NCI-H1417 (cell line): ENCODE measurements around the gene DTNB.
A peak's percentile ranks its signal among the peaks of the same experiment; 100 is the strongest.

Experiments used
- DNase-seq, 3 experiments: peaks; one replicate each; lab custom pipeline; 2025; lab: John Stamatoyannopoulos, UW

DTNB gene

DNA sequence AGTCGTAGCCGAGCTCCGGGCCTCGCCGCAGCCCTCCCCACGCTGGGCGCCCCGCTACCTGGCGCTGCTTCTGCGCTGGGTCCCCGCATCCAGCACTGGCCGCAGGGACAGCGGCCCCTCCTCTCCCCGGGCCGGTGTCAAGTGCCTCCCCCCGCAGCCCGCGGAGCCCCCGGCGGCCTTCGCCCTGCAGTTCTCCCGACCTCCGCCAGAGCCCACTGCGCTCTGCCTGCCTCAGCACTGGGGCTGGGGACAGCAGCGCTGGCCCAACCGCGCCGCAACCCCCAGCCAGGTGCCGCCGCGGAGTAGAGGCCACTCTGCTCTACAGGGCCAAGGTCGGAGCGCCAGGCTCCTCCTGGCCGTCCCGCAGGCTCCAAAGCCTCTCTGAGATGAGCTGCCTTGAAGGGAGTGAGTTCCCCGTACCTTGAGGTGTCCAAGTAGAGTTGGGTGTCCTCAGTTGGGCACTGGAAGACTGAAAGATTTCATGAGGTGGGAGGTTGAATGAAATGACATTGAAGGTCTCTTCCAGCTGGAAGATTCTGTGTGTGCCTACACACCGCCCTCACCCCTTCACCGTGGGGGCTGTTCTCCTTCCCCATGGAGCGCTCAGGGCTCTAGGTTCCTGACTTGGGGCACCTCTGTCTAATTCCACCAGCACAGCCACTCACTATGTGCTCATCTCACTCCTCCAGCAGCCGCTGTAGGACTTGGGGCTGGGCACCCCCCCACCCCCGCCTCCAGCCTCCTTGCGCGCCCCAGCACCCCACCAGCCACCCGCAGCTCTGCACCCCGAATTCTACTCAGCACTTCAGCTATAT, 330.8 kb downstream of the DTNB start:
- DNase-seq = peak; percentile 77 to 93 (median 92)

DNA sequence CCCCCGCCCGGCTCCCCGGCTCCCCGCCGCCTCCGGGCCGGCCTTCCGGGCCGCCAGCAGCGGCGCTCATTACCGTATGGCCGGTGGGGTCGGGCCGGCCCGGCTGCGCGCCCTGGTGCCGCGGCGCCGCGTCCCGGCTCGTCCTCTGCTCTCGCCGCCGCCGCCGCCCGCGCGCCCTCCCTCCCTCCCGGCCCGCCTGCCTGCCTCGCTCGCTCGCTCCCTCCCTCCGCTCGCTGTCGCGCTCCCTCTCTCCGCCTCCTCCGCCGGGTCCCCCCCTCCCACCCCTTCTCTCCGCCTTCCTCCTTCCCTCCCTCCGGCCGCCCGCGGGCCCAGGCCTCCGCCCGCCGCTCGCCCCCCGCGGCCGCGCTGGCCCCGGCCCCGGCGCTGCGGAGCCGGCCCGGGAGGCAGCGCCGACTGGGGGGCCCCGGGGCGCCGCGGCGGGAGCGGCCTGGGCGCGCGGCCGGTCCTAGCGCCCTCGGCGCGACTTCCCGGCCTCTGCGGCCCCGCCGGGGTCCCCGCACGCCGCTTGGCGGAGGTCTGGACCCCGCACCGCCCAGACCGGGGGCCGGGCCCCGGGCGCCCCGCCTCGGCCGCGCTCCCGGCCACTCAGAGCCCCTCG, 331.5 kb downstream of the DTNB start, which contains the start of gene DNMT3A:
Gene DNMT3A (minus strand): TSS at position 173 of the 619 bp plus-strand sequence. CDS start 27,941 bp downstream, outside the sequence.
- DNase-seq = peak; percentile 60 to 87 (median 79)

- peak; percentile 53 to 71 (median 66) for DNase-seq
These were observed 332.2 kb downstream of the DTNB start for GRCh38 chr2:25341011-25341727.

GRCh38 chr2:25340181-25340921, 333.0 kb downstream of the DTNB start:
- DNase-seq = peak; percentile 57 to 87 (median 86)

DNA sequence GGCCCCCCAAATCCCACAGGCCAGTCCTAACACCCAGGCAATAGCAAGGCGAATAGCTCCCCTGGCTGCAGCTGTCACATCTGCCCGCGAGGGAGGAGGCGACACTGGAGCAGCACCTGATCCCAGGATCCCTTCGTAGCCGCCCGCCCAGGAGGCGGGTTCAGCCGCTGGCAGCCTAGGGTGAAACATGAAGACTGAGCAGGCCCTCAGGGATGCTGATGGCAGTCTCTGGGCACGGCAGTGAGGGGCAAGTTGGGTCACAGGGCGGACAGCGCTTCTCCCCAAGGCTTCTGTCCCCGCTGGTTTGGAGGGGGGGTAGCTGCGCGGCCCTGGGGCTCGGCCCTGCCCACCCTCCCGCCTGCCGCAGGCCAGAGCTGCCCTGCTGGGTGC, 333.6 kb downstream of the DTNB start:
- peak; percentile 73 to 87 (median 86) for DNase-seq

DNA sequence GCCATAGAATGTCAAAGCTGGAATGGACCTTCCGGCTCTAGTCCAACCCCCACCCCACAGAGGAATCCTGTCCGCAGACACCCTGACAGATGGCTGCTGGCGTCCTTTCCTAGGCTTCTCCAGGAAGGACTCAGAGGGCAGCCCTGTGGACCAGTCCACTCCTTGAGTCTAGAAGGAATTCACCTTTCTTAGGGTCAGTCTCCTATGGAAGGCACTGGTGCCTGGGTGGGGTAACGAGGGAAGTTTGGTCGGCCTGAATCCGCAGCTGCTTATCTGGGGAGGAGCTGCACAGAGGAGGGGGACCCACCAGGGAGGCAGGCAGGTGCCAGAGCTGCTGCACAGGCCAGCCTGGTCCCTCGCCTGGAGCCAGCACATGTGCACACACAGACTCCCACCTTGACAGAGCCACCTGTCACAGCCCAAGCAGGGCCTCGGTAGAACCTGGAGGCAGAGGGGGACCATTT, 334.1 kb downstream of the DTNB start:
- peak in 2 of 3 experiments; percentile 43 to 63 for DNase-seq

DNA sequence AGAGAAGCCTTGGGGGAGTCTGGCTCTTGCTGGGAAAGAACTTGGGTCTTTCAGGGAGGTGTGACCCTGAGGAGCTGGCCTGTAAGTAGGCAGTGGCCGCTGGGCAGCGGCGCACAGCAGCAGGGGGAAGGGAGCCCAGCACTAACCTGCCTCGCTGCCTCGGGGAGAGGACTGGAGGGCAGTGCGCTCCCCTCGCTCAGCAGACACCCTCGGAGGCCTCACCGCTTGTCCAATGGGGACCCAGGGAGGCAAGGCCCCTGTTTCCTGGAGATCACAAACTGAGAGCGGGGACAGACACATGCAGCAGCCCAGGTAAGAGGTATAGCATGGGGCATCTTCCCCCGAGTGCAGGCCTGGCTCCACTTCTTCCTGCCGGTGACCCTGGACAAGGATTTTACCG, 335.0 kb downstream of the DTNB start:
- DNase-seq = no peak

GRCh38 chr2:25337891-25338290, 335.5 kb downstream of the DTNB start:
- DNase-seq = no peak

- DNase-seq = no peak
These were observed 336.1 kb downstream of the DTNB start for GRCh38 chr2:25337276-25337675.

- DNase-seq = peak in 1 of 3 experiments; percentile 53
These were observed 337.0 kb downstream of the DTNB start for GRCh38 chr2:25336383-25336841.

DNA sequence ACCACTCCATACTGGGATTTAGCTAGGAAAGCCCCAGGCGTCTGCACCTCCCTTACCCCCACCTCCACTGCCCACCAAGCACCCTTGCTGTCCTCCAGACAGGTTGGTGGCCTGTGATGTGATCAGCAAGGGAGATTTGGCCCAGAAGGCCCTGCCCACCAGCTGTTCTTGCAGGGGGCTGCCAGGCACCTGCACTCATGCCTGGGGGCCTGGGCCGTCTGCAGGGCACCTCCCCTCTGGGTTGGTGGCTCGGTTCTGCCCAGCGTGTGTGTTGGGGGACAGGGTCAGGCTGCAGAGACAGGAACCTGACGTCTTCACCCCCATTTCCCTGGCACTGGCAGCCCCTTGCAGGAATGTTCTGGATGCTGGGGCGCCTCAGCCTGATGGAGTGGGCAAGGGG, 337.4 kb downstream of the DTNB start:
- no peak for DNase-seq

DNA sequence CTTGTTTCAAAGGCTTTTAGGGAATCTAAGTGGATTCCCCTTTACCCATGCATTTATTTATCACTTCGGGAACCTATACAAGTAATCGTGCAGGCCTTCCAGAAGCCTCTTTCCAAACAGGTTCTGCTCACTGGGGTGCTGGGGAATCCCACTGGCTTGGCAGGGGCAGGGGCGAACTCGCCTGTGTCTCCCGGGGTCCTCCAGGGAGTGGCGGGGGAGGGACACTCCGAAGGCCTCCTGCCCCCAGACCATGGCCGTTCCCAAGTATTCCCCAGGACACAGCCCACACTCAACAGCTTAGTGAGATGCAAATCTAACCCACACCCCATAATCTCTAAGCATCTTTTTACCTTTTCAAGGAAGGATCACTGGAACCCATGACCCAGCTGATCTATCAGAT, 338.2 kb downstream of the DTNB start:
- no peak for DNase-seq

- DNase-seq = no peak
These were observed 338.9 kb downstream of the DTNB start for GRCh38 chr2:25334482-25334881.

- peak in 2 of 3 experiments; percentile 11 to 19 for DNase-seq
These were observed 339.4 kb downstream of the DTNB start for GRCh38 chr2:25333981-25334380.

GRCh38 chr2:25332571-25332970, 340.8 kb downstream of the DTNB start:
- no peak for DNase-seq

DNA sequence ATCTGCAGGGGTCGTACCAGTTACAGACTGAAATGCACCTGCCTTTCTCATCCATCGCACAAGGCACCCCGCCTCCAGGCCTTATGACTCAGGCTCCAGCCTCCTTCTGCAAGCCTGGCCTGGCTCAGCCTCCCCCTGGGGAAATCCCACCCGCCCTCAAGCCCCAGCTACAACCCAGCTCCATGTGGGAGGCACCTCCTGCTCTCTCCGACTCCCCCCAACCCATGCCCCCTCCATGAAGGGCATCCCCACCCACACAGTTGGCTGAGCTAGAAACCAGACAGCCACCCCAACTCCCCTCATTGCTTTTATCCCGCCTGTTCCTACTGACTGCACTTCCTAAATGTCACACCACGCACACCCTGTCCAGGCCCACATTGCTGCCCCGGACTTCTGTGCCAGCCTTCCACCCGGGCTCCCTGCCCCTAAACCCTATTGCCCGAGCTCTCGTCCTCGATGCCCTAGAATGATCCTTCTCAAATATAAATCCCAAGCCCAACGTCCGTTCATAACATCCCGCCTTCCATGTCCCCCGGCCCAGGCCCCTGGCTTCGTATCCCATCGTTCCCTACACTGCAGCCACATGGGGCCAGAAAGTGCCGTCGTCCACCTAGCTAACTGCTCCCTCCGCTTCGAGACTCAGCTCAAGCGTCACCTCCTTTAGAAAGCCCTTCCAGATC, 341.6 kb downstream of the DTNB start:
- DNase-seq = no peak

DNA sequence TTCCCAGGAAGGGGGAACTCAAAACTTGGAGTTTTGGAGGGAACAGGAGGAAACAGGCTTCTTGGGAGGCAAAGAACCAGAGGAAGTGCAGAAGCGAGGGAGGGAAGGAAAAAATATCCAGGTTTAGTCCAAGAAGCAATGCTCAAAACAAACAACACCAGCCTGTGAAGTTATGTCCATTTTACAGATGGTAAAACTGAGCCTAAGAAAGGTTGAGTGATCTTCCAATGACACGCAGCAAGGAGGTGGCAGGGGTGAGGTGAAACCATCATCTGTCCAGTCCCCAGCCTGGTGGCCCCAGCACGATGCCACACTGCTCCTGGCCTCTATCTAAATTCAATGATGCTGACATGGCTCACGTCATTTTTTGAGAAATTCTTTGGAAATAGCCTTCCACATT, 342.4 kb downstream of the DTNB start:
- DNase-seq = no peak

- DNase-seq = no peak
These were observed 343.1 kb downstream of the DTNB start for GRCh38 chr2:25330273-25330672.

GRCh38 chr2:25328152-25329085, 345.0 kb downstream of the DTNB start:
- DNase-seq = no peak
